ENCODE data around the gene LCN6.
"Not testable (repeated sequence)": the region's sequence is repeated elsewhere in the genome, so short reads cannot be mapped to it uniquely, and the experiment has no call there.

LCN6 gene

GRCh38 chr9:136792321-136793085, 44.2 kb upstream of the LCN6 start:
- TF ChIP-seq CTCF (IDR thresholded peaks at IDR 0.05; ENCODE audit: extremely low read depth, missing control alignments) = no peak
- DNase-seq (ENCODE audit: low spot score) = no peak

- TF ChIP-seq CTCF (IDR thresholded peaks at IDR 0.05; ENCODE audit: extremely low read depth, missing control alignments) = peak; percentile 74
- no peak for DNase-seq (ENCODE audit: low spot score)
These were observed 43.4 kb upstream of the LCN6 start for GRCh38 chr9:136791516-136792276.

GRCh38 chr9:136790640-136791515, 42.6 kb upstream of the LCN6 start, which contains the start of gene TMEM141:
TSS of gene TMEM141 (plus strand) at chr9:136791344. CDS start at chr9:136791371, 27 bp downstream.
- no peak for TF ChIP-seq CTCF (IDR thresholded peaks at IDR 0.05; ENCODE audit: extremely low read depth, missing control alignments)
- peak; percentile 99 for DNase-seq (ENCODE audit: low spot score)

GRCh38 chr9:136789523-136789937, 41.2 kb upstream of the LCN6 start:
- no peak for TF ChIP-seq CTCF (IDR thresholded peaks at IDR 0.05; ENCODE audit: extremely low read depth, missing control alignments)
- DNase-seq (ENCODE audit: low spot score) = no peak

GRCh38 chr9:136788644-136789522, 40.6 kb upstream of the LCN6 start:
- not testable (repeated sequence) for DNase-seq (ENCODE audit: low spot score)

GRCh38 chr9:136787690-136788400, 39.5 kb upstream of the LCN6 start:
- TF ChIP-seq CTCF (IDR thresholded peaks at IDR 0.05; ENCODE audit: extremely low read depth, missing control alignments) = peak; percentile 50
- peak; percentile 68 for DNase-seq (ENCODE audit: low spot score)

GRCh38 chr9:136786983-136787382, 38.7 kb upstream of the LCN6 start:
- not testable (repeated sequence) for DNase-seq (ENCODE audit: low spot score)

Data from GM20000 (cell line).